ENCODE results near the gene GBA2.

GRCh38 chr9:35771943-35772342, 22.9 kb upstream of the GBA2 start:
- TF ChIP-seq CTCF (IDR thresholded peaks at IDR 0.05; ENCODE audit: insufficient read depth, low read length): no peak
- no peak for TF ChIP-seq REST (IDR thresholded peaks at IDR 0.05; ENCODE audit: insufficient replicate concordance, low read depth)
- no peak for TF ChIP-seq GABPA (IDR thresholded peaks at IDR 0.05; ENCODE audit: low read depth)
